Keratinocyte (primary cell): ENCODE results near the gene HESX1. TPM values are rescaled to one million over a fixed set of nuclear protein-coding genes. Genes with fewer than 3 reads are reported as not detected.

Experiments
- DNase-seq: peaks from one replicate; pipeline ENCODE4 v3.0.0-alpha.2; 2011; ENCODE audit warnings: low read depth, missing footprints, low spot score
- FAIRE-seq: peaks from 2 replicates; lab custom pipeline; 2011; peaks lifted over from hg19 to GRCh38; lab: Jason Lieb, UNC
- H2AFZ ChIP-seq: 2 replicates; pipeline ENCODE4 v1.6.0; 2012; ENCODE audit warnings: low read length, control low read depth, inconsistent platforms; ENCODE audit not compliant: control insufficient read depth
- H3K27ac ChIP-seq: 2 replicates; pipeline ENCODE4 v1.5.1; 2011; ENCODE audit warnings: low read length; ENCODE audit not compliant: control insufficient read depth, insufficient read depth
- H3K27me3 ChIP-seq: 3 replicates; pipeline ENCODE4 v1.6.0; 2011; ENCODE audit warnings: low read length; ENCODE audit not compliant: control insufficient read depth, insufficient read depth; ENCODE audit errors: extremely low read depth
- H3K36me3 ChIP-seq, 2 experiments: 2 replicates in 1 of 2; 3 replicates in 1 of 2; pipeline ENCODE4 v1.5.1; 2011; ENCODE audit warnings: low read length in 2 of 2, mild to moderate bottlenecking in 1 of 2; ENCODE audit not compliant: control insufficient read depth in 2 of 2, insufficient read depth in 2 of 2; ENCODE audit errors: extremely low read depth in 1 of 2
- H3K4me1 ChIP-seq: 3 replicates; pipeline ENCODE4 v1.5.1; 2011; ENCODE audit warnings: low read length; ENCODE audit not compliant: control insufficient read depth, insufficient read depth; ENCODE audit errors: extremely low read depth
- H3K4me2 ChIP-seq: 3 replicates; pipeline ENCODE4 v1.6.0; 2011; ENCODE audit warnings: low read depth, low read length; ENCODE audit not compliant: control insufficient read depth, insufficient read depth; ENCODE audit errors: extremely low read depth
- H3K4me3 ChIP-seq, 3 experiments: fragments of 200-600 bp in 1 of 3; sonication (generic) in 1 of 3; 2 replicates in 2 of 3; 3 replicates in 1 of 3; pipeline ENCODE4 v1.5.1; 2011 to 2016; ENCODE audit warnings: low read length in 3 of 3, mild to moderate bottlenecking in 3 of 3, control low read depth in 2 of 3, inconsistent platforms in 1 of 3, low read depth in 1 of 3, mixed read lengths in 1 of 3, mixed run types in 1 of 3, moderate library complexity in 1 of 3; ENCODE audit not compliant: control insufficient read depth in 2 of 3, insufficient read depth in 2 of 3; ENCODE audit errors: extremely low read depth in 1 of 3
- H3K79me2 ChIP-seq: 2 replicates; pipeline ENCODE4 v1.6.0; 2012; ENCODE audit warnings: low read length; ENCODE audit not compliant: control insufficient read depth, insufficient read depth
- H3K9ac ChIP-seq: 3 replicates; pipeline ENCODE4 v1.6.0; 2011; ENCODE audit warnings: low read length; ENCODE audit not compliant: control insufficient read depth, insufficient read depth; ENCODE audit errors: extremely low read depth
- H3K9me1 ChIP-seq: 3 replicates; pipeline ENCODE4 v1.6.0; 2011; ENCODE audit warnings: low read length; ENCODE audit not compliant: control insufficient read depth, insufficient read depth; ENCODE audit errors: extremely low read depth
- H3K9me3 ChIP-seq: 2 replicates; pipeline ENCODE4 v1.5.1; 2012; ENCODE audit warnings: low read depth, low read length; ENCODE audit not compliant: control insufficient read depth
- H4K20me1 ChIP-seq: 3 replicates; pipeline ENCODE4 v1.6.0; 2011; ENCODE audit warnings: low read length; ENCODE audit not compliant: control insufficient read depth, insufficient read depth; ENCODE audit errors: extremely low read depth
- EZH2 ChIP-seq: IDR thresholded peaks from one replicate; pipeline ENCODE4 v1.6.1; 2012; ENCODE audit warnings: inconsistent platforms, mild to moderate bottlenecking, low read length, moderate library complexity
- dilution Hi-C: fragments of 300-500 bp; cut with MboI; formaldehyde crosslinking; loops from one replicate; pipeline ENCODE4 v1.7.0; 2020; ENCODE audit warnings: low sequenced_read_pairs; ENCODE audit not compliant: extremely low pct_ligation_motif_present
- polyA plus RNA-seq, 5 experiments: library from polyadenylated mRNA; depleted of rRNA in 3 of 5; stranded (reverse) in 3 of 5; stranded (forward) in 1 of 5; unstranded in 1 of 5; fragments of >200 nt; gene quantifications; 1 replicate in 1 of 5; 2 replicates in 3 of 5; 3 replicates in 1 of 5; pipeline versions ENCODE4 v1.2.1 to v1.2.3, GENCODE V29; 2011 to 2012; ENCODE audit warnings: missing spikeins in 2 of 5, low read depth in 1 of 5, low replicate concordance in 1 of 5
- TF ChIP-seq, protein P1 (sequence below), 3 experiments: IDR thresholded peaks in 1 of 3; conservative IDR thresholded peaks in 1 of 3; optimal IDR thresholded peaks in 1 of 3; 2 replicates in 2 of 3; 3 replicates in 1 of 3; pipeline versions ENCODE3 to v1.5.1; 2011; ENCODE audit warnings: low read length in 3 of 3, mild to moderate bottlenecking in 3 of 3, moderate library complexity in 2 of 3, control low read depth in 1 of 3, inconsistent platforms in 1 of 3; ENCODE audit not compliant: insufficient read depth in 2 of 3; ENCODE audit errors: extremely low read depth in 1 of 3

The HESX1 gene
- polyA plus RNA-seq, 1 donor (not counting 4 experiments of a cell fraction or from before 2014, with no cell fraction given): 0.29 TPM

DNA sequence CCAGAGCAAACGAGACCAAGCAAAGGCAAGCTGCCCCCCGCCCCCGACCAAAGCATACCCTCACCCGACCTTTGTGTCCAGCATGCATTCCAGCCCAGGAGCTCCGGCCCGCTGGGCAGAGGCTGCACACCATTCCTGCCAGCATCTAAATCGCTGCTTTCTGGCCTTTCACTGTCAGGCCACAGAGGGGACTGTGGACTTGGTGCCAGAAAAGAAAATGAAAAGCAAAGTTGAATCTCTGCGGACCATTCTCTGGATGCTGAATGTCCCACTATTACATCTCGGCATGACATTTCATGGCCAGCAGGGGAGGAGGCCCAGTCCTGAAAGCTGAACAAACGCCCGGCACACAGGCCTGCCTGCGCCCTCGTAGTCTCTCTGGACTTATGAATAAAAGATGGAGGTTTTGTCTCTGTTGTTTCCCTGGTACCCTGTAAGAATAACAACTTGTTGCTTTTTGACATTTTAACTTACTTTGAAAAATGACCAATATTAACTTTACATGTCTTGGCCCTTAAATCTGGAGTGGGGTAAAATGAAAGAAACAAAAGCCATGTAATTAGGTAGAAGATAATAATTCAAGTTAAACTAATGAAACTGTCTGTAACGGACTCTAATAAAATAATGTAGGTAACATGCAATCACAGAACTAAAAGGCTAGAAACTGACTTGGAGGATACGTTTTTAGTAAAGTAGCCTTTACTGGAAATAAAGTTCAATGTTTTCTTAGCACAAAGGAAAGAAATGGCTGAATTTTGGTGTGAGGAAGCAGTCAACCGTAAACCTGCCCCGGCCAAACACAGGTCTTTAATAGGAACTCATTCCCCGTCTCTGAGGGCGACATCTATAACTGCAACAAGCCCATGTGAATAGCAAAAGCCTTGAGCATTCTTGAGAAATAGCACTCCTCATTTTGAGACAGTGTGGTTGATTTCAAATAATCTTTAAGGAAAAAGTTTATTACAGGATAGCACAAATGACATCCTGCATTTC lies 47.3 kb downstream of the HESX1 start:
- Histone ChIP-seq H3K36me3 (no peaks in the 10 kb centered on the region), H3K4me1 (no peaks in the 10 kb centered on the region), H2AFZ (no peak overlapping the region), H3K79me2 (no peaks in the 10 kb centered on the region), H3K9ac (no peak overlapping the region), H3K9me3 (no peaks in the 10 kb centered on the region), H4K20me1 (no peaks in the 10 kb centered on the region), H3K9me1 (no peaks in the 10 kb centered on the region), H3K4me2 (no peak overlapping the region), H3K27me3 (no peaks in the 10 kb centered on the region), H3K27ac (no peak overlapping the region), H3K4me3 (no peak overlapping the region)
- FAIRE-seq: no peak
- dilution Hi-C loops: no loop called here
- no peak for DNase-seq
- TF ChIP-seq EZH2: no peak
- TF ChIP-seq, protein P1, sequence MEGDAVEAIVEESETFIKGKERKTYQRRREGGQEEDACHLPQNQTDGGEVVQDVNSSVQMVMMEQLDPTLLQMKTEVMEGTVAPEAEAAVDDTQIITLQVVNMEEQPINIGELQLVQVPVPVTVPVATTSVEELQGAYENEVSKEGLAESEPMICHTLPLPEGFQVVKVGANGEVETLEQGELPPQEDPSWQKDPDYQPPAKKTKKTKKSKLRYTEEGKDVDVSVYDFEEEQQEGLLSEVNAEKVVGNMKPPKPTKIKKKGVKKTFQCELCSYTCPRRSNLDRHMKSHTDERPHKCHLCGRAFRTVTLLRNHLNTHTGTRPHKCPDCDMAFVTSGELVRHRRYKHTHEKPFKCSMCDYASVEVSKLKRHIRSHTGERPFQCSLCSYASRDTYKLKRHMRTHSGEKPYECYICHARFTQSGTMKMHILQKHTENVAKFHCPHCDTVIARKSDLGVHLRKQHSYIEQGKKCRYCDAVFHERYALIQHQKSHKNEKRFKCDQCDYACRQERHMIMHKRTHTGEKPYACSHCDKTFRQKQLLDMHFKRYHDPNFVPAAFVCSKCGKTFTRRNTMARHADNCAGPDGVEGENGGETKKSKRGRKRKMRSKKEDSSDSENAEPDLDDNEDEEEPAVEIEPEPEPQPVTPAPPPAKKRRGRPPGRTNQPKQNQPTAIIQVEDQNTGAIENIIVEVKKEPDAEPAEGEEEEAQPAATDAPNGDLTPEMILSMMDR (optimal IDR thresholded peaks at IDR 0.05 in 1 of 3, IDR thresholded peaks at IDR 0.05 in 1 of 3, conservative IDR thresholded peaks at IDR 0.05 in 1 of 3; ENCODE audit: extremely low read depth in 1 of 3, insufficient read depth in 2 of 3, low read length in 3 of 3): no peak

DNA sequence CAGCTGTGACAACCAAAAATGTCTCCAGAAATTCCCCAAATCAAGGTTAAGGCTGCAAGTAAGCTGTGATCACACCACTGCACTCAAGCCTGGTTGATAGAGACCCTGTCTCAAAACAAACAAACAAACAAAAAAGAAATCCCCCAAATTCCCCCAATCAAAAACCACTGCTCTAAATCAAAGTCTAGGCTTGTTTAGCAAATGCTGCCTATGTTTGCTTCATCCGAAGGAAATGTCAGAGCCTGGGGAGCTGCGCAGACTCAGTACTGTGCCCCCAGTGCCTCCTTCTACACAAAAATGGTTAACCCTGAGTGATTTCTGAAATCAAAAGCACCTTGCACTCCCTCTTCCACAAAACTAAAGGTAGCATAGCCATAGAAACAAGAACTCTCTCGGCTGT lies 48.0 kb downstream of the HESX1 start:
- DNase-seq (no peak), FAIRE-seq (no peak)
- no peaks in the 10 kb centered on the region for H3K9me1 ChIP-seq
- H3K27me3 ChIP-seq: no peaks in the 10 kb centered on the region
- H2AFZ ChIP-seq: no peak overlapping the region
- TF ChIP-seq, protein P1 (optimal IDR thresholded peaks at IDR 0.05 in 1 of 3, IDR thresholded peaks at IDR 0.05 in 1 of 3, conservative IDR thresholded peaks at IDR 0.05 in 1 of 3; ENCODE audit: extremely low read depth in 1 of 3, insufficient read depth in 2 of 3, low read length in 3 of 3): no peak
- TF ChIP-seq EZH2: no peak
- H3K9me3 ChIP-seq: no peaks in the 10 kb centered on the region
- no peak overlapping the region for H3K27ac ChIP-seq
- H3K36me3 ChIP-seq: no peaks in the 10 kb centered on the region
- no peaks in the 10 kb centered on the region for H4K20me1 ChIP-seq
- no peak overlapping the region for H3K9ac ChIP-seq
- no peaks in the 10 kb centered on the region for H3K79me2 ChIP-seq
- H3K4me3 ChIP-seq: no peak overlapping the region
- no peak overlapping the region for H3K4me2 ChIP-seq
- dilution Hi-C loops: no loop called here
- H3K4me1 ChIP-seq: no peaks in the 10 kb centered on the region
